HepG2 (cell line): ENCODE data around the gene PSMD6. TPM values are rescaled to one million over a fixed set of nuclear protein-coding genes. Genes with fewer than 3 reads are reported as not detected.

Experiments
- ATAC-seq: fragments of 200-7000 bp; cut with Tn5 transposase; 3 replicates; pipeline ENCODE4 v1.9.1; 2020; ENCODE audit warnings: mild to moderate bottlenecking, moderate library complexity
- BruUV-seq: library from RNA; stranded (reverse); fragments of 400-500 nt; replicated peaks from 2 replicates; lab custom pipeline; 2021; lab: Mats Ljungman, UMichigan
- CTCF ChIA-PET: fragments of 300-600 bp; formaldehyde crosslinking; extraction: SDS; loops from one replicate; lab custom pipeline; 2021; ENCODE audit warnings: low total read pairs, inconsistent platforms, low intra/inter-chr PET ratio; lab: Yijun Ruan, JAX
- POLR2A ChIA-PET: fragments of 350-600 bp; sonication (Branson Sonifier 250); formaldehyde crosslinking; loops from one replicate; lab custom pipeline; 2020; ENCODE audit warnings: antibody characterized with exemption, inconsistent platforms; lab: Yijun Ruan, JAX
- DNase-seq: peaks from one replicate; pipeline ENCODE4 v3.0.0-alpha.2; 2015; ENCODE audit warnings: low spot score
- FAIRE-seq: peaks from 3 replicates; lab custom pipeline; 2011; peaks lifted over from hg19 to GRCh38; lab: Jason Lieb, UNC
- H2AFZ ChIP-seq: one replicate; pipeline ENCODE4 v1.6.1; 2011; ENCODE audit warnings: low read length, inconsistent platforms
- H3K27ac ChIP-seq: fragments of 300-600 bp; 3 replicates; pipeline ENCODE4 v1.8.0; 2011; ENCODE audit warnings: mixed run types, mild to moderate bottlenecking, mixed read lengths, low read length, inconsistent platforms; ENCODE audit not compliant: insufficient read depth; ENCODE audit errors: extremely low read length
- H3K27me3 ChIP-seq, 2 experiments: fragments of 200-600 bp in 1 of 2; 2 replicates in 1 of 2; 3 replicates in 1 of 2; pipeline versions ENCODE4 v1.6.0 to v1.8.0; 2011; ENCODE audit warnings: low read length in 2 of 2, mild to moderate bottlenecking in 2 of 2, moderate library complexity in 2 of 2, inconsistent platforms in 1 of 2; ENCODE audit not compliant: insufficient read depth in 2 of 2, control insufficient read depth in 1 of 2
- H3K36me3 ChIP-seq, 2 experiments: fragments of 200-600 bp in 1 of 2; replicated peaks in 1 of 2; 2 replicates in 1 of 2; 3 replicates in 1 of 2; pipeline versions ENCODE4 v1.5.1 to v1.8.0; 2011; ENCODE audit warnings: low read length in 2 of 2, inconsistent platforms in 1 of 2; ENCODE audit not compliant: insufficient read depth in 2 of 2, control insufficient read depth in 1 of 2
- H3K4me1 ChIP-seq: 2 replicates; pipeline ENCODE4 v1.5.1; 2012; ENCODE audit warnings: low read length, inconsistent platforms; ENCODE audit not compliant: insufficient read depth
- H3K4me2 ChIP-seq: 2 replicates; pipeline ENCODE4 v1.6.0; 2011; ENCODE audit warnings: low read depth, low read length, inconsistent platforms
- H3K4me3 ChIP-seq, 3 experiments: fragments of 200-600 bp in 1 of 3; sonication (generic), shearing (Covaris generic) in 1 of 3; replicated peaks in 1 of 3; 2 replicates each; pipeline ENCODE4 v1.5.1; 2011 to 2016; ENCODE audit warnings: low read length in 3 of 3, inconsistent platforms in 2 of 3, low read depth in 2 of 3, mild to moderate bottlenecking in 2 of 3, control low read depth in 1 of 3, mixed read lengths in 1 of 3; ENCODE audit not compliant: insufficient read depth in 1 of 3
- H3K79me2 ChIP-seq: one replicate; pipeline ENCODE4 v1.6.1; 2011; ENCODE audit warnings: low read length, inconsistent platforms; ENCODE audit not compliant: insufficient read depth
- H3K9ac ChIP-seq: 2 replicates; pipeline ENCODE4 v1.6.0; 2011; ENCODE audit warnings: mild to moderate bottlenecking, low read depth, low read length, inconsistent platforms; ENCODE audit not compliant: insufficient read depth
- H3K9me3 ChIP-seq: 2 replicates; pipeline ENCODE4 v1.5.1; 2012; ENCODE audit warnings: mild to moderate bottlenecking, low read length
- H4K20me1 ChIP-seq: 2 replicates; pipeline ENCODE4 v1.6.0; 2011; ENCODE audit warnings: inconsistent platforms, mild to moderate bottlenecking, low read length, moderate library complexity; ENCODE audit not compliant: insufficient read depth
- CTCF ChIP-seq: sonication (generic); formaldehyde crosslinking; IDR thresholded peaks from 2 replicates; pipeline ENCODE4 v1.5.0; 2020; ENCODE audit warnings: mild to moderate bottlenecking, missing genetic modification reagents, moderate library complexity
- DMAP1 ChIP-seq: IDR thresholded peaks from 2 replicates; pipeline ENCODE4 v1.6.1; 2016
- GFI1 ChIP-seq: sonication (generic); formaldehyde crosslinking; IDR thresholded peaks from 2 replicates; pipeline ENCODE4 v1.5.0; 2020; ENCODE audit warnings: missing genetic modification reagents, mild to moderate bottlenecking, borderline replicate concordance
- HOMEZ ChIP-seq: IDR thresholded peaks from 2 replicates; pipeline ENCODE4 v1.6.1; 2016; ENCODE audit warnings: low read depth
- JUND ChIP-seq: sonication (generic); formaldehyde crosslinking; IDR thresholded peaks from 2 replicates; pipeline ENCODE4 v1.8.0; 2022; ENCODE audit warnings: mild to moderate bottlenecking, missing genetic modification reagents
- MIXL1 ChIP-seq: IDR thresholded peaks from 2 replicates; pipeline ENCODE4 v1.6.1; 2016
- RAD21 ChIP-seq: fragments of 450-650 bp; formaldehyde crosslinking; IDR thresholded peaks from 2 replicates; pipeline ENCODE4 v1.5.0; 2020; ENCODE audit warnings: mild to moderate bottlenecking
- TCF12 ChIP-seq, 2 experiments: fragments of 450-650 bp in 1 of 2; sonication (generic) in 1 of 2; formaldehyde crosslinking in 1 of 2; IDR thresholded peaks; 2 replicates each; pipeline versions ENCODE4 v1.6.1 to v1.8.0; 2017 to 2022; ENCODE audit warnings: antibody characterized with exemption in 1 of 2, mild to moderate bottlenecking in 1 of 2, missing genetic modification reagents in 1 of 2, moderate library complexity in 1 of 2
- TFAP4 ChIP-seq: sonication (generic); IDR thresholded peaks from 2 replicates; pipeline ENCODE4 v1.6.1; 2016; ENCODE audit warnings: low read depth, borderline replicate concordance
- ZFX ChIP-seq: sonication (generic); formaldehyde crosslinking; IDR thresholded peaks from 2 replicates; pipeline ENCODE4 v1.4.0; 2020; ENCODE audit warnings: mild to moderate bottlenecking, low read depth, missing genetic modification reagents, moderate library complexity
- ZNF30 ChIP-seq: sonication (generic); formaldehyde crosslinking; IDR thresholded peaks from 2 replicates; pipeline ENCODE4 v1.5.0; 2020; ENCODE audit warnings: mild to moderate bottlenecking, missing genetic modification reagents
- ZNF567 ChIP-seq: sonication (generic); formaldehyde crosslinking; IDR thresholded peaks from 2 replicates; pipeline ENCODE4 v1.8.1; 2023; ENCODE audit warnings: mild to moderate bottlenecking, missing genetic modification reagents, borderline replicate concordance
- ZNF577 ChIP-seq: sonication (generic); formaldehyde crosslinking; IDR thresholded peaks from 2 replicates; pipeline ENCODE4 v1.4.0; 2020; ENCODE audit warnings: mild to moderate bottlenecking, low read depth, missing genetic modification reagents, borderline replicate concordance
- ZNF740 ChIP-seq: sonication (generic); formaldehyde crosslinking; IDR thresholded peaks from 2 replicates; pipeline ENCODE4 v1.4.0; 2020; ENCODE audit warnings: missing genetic modification reagents
- WGBS: methylation state at CpG from one replicate; pipeline ENCODE4 v1.1.6; 2017; ENCODE audit warnings: low lambda C conversion rate; 5-methylcytosine and 5-hydroxymethylcytosine counted together
- in situ Hi-C: cut with HindIII; loops from 2 replicates; pipeline ENCODE4 v1.10.0; 2017; ENCODE audit warnings: low pct_unique_long_range_greater_than_20kb; ENCODE audit not compliant: extremely low pct_ligation_motif_present
- intact Hi-C: fragments of 100-400 bp; cut with micrococcal nuclease; formaldehyde crosslinking; loops from one replicate; pipeline ENCODE4 v1.10.0; 2022; ENCODE audit not compliant: unreplicated experiment
- polyA plus RNA-seq, 8 experiments: library from polyadenylated mRNA; depleted of rRNA in 3 of 8; stranded (reverse) in 7 of 8; unstranded in 1 of 8; fragments of >200 nt; fragmentation: Illumina TruSeq in 4 of 8; extraction: Trizol in 4 of 8; gene quantifications; 2 replicates each; pipeline versions ENCODE4 v1.2.1 to v1.2.3, GENCODE V29; 2011 to 2016; ENCODE audit warnings: low read depth in 4 of 8, missing spikeins in 1 of 8, mixed read lengths in 1 of 8; ENCODE audit not compliant: insufficient read depth in 1 of 8
- total RNA-seq, 5 experiments: library from RNA; depleted of rRNA; stranded (reverse); fragments of >200 nt; fragmentation: Illumina TruSeq; extraction: Trizol; gene quantifications; 2 replicates each; pipeline ENCODE4 v1.2.3, GENCODE V29; 2016; ENCODE audit warnings: low read depth in 1 of 5

The PSMD6 gene
- total and polyA plus RNA-seq, 2 of the 13 experiments (the other 11 are each of a cell fraction or from before 2014, with no cell fraction given): 36.8 to 117 TPM

GRCh38 chr3:63995086-63995485 is 28.2 kb downstream of the PSMD6 start:
- ATAC-seq (no peak), FAIRE-seq (no peak), DNase-seq (no peak)
- BruUV-seq: no TSS peak
- TF ChIP-seq ZNF30 (CRISPR knock-in tag): no peak
- no peak for TF ChIP-seq TCF12 (IDR thresholded peaks at IDR 0.05)
- TF ChIP-seq TCF12 (CRISPR knock-in tag; IDR thresholded peaks at IDR 0.05): no peak
- TF ChIP-seq JUND (CRISPR knock-in tag): no peak
- no peak for TF ChIP-seq DMAP1 (CRISPR knock-in tag)
- TF ChIP-seq ZNF740 (CRISPR knock-in tag): no peak
- TF ChIP-seq ZNF577 (CRISPR knock-in tag): no peak
- TF ChIP-seq GFI1 (CRISPR knock-in tag): no peak
- Histone ChIP-seq H3K9me3 (no peaks in the 10 kb centered on the region), H3K27ac (no peak overlapping the region), H4K20me1 (no peaks in the 10 kb centered on the region), H3K36me3 (peaks cover 32 to 68% of the 10 kb centered on the region in 2 experiments), H3K79me2 (no peaks in the 10 kb centered on the region), H3K4me1 (peaks cover 14% of the 10 kb centered on the region), H3K4me2 (no peak overlapping the region), H3K4me3 (no peak overlapping the region), H2AFZ (no peak overlapping the region), H3K27me3 (no peaks in the 10 kb centered on the region), H3K9ac (no peak overlapping the region)
- ChIA-PET POLR2A (no interaction called here), CTCF (no interaction called here)
- 98% methylated on average over 5 of the region's 5 CpGs for WGBS
- intact Hi-C loops: no loop called here
- in situ Hi-C loops: loop anchor here (5.0 kb wide), 1 partner anchor 33 kb away; no protein-coding TSS in a partner anchor

GRCh38 chr3:63993653-63994079 is 29.6 kb downstream of the PSMD6 start:
- ATAC-seq (peak; percentile 95), FAIRE-seq (peak; percentile 76), DNase-seq (peak; percentile 50)
- in situ Hi-C loops (loop anchor here (5.0 kb wide), 1 partner anchor 81 kb away; the partner anchor contains the start of gene SCAANT1), intact Hi-C loops (loop anchor here (1.0 kb wide), 2 partner anchors 25 to 31 kb away; no protein-coding TSS in a partner anchor)
- Histone ChIP-seq H2AFZ (no peak overlapping the region), H3K27me3 (no peaks in the 10 kb centered on the region), H3K79me2 (no peaks in the 10 kb centered on the region), H3K36me3 (peaks cover 32 to 70% of the 10 kb centered on the region in 2 experiments), H4K20me1 (no peaks in the 10 kb centered on the region), H3K4me3 (no peak overlapping the region), H3K9me3 (no peaks in the 10 kb centered on the region), H3K9ac (no peak overlapping the region), H3K4me2 (no peak overlapping the region), H3K27ac (no peak overlapping the region), H3K4me1 (peaks cover 19% of the 10 kb centered on the region)
- WGBS: 61% methylated on average over 3 of the region's 3 CpGs
- BruUV-seq: no TSS peak
- POLR2A ChIA-PET: no interaction called here
- CTCF ChIA-PET: interaction anchor here (1.1 to 2.2 kb wide), 2 partner anchors 31 to 86 kb away, joined by 6 to 35 read pairs; no protein-coding TSS in a partner anchor
- TF ChIP-seq ZFX (CRISPR knock-in tag) (peak; percentile 53; the same call in 1 of the 2 replicates), TFAP4 (0 out of 2 replicates have a peak, but pooled peaks have one; percentile 16), MIXL1 (CRISPR knock-in tag) (0 out of 2 replicates have a peak, but pooled peaks have one; percentile 30), CTCF (CRISPR knock-in tag) (peak; percentile 82), RAD21 (CRISPR knock-in tag) (peak; percentile 87), HOMEZ (peak; percentile 23; the same call in 1 of the 2 replicates), ZNF567 (no peak)
